COLO668 (cell line): ENCODE measurements around the gene LPAR5.
A peak's percentile ranks its signal among the peaks of the same experiment; 100 is the strongest.

ENCODE experiments used
- DNase-seq: peaks from one replicate; lab custom pipeline; 2025; ENCODE audit not compliant: unreplicated experiment; lab: John Stamatoyannopoulos, UW

The LPAR5 gene

GRCh38 chr12:6639151-6639801 is 3.5 kb upstream of the LPAR5 start:
- DNase-seq = no peak

GRCh38 chr12:6638305-6638704 is 2.5 kb upstream of the LPAR5 start:
- no peak for DNase-seq

GRCh38 chr12:6635375-6635855 is 344 bp downstream of the LPAR5 start:
- no peak for DNase-seq

- DNase-seq = peak; percentile 6
Measured at GRCh38 chr12:6632026-6632983, 3.5 kb downstream of the LPAR5 start.

GRCh38 chr12:6631549-6631961 is 4.2 kb downstream of the LPAR5 start:
- DNase-seq = no peak

GRCh38 chr12:6630736-6631135 is 5.0 kb downstream of the LPAR5 start:
- no peak for DNase-seq

- no peak for DNase-seq
Measured at GRCh38 chr12:6627616-6628015, 8.1 kb downstream of the LPAR5 start.

GRCh38 chr12:6626654-6627283 is 9.0 kb downstream of the LPAR5 start:
- DNase-seq = no peak

- no peak for DNase-seq
Measured at GRCh38 chr12:6620885-6621274, 14.9 kb downstream of the LPAR5 start.

GRCh38 chr12:6620137-6620884 is 15.4 kb downstream of the LPAR5 start:
- DNase-seq = peak; percentile 9

- DNase-seq = no peak
Measured at GRCh38 chr12:6618483-6619225, 17.1 kb downstream of the LPAR5 start.

- DNase-seq = no peak
Measured at GRCh38 chr12:6615802-6616201, 20.0 kb downstream of the LPAR5 start.

GRCh38 chr12:6614513-6615172 is 21.1 kb downstream of the LPAR5 start:
- no peak for DNase-seq

- DNase-seq = peak; percentile 89
Measured at GRCh38 chr12:6613776-6614512, 21.8 kb downstream of the LPAR5 start.

- peak; percentile 87 for DNase-seq
Measured at GRCh38 chr12:6613015-6613775, 22.6 kb downstream of the LPAR5 start.

GRCh38 chr12:6612652-6613014 is 23.1 kb downstream of the LPAR5 start:
- no peak for DNase-seq

GRCh38 chr12:6612247-6612646 is 23.5 kb downstream of the LPAR5 start:
- DNase-seq = peak; percentile 23

GRCh38 chr12:6608592-6609281 is 27.0 kb downstream of the LPAR5 start:
- DNase-seq = no peak
